ENCODE measurements around the gene KAT6B. TPM values are rescaled to one million over a fixed set of nuclear protein-coding genes. Genes with fewer than 3 reads are reported as not detected.

The KAT6B gene
- total and polyA plus RNA-seq, 5 donors: 11.3 to 53.0 (median 46.0) TPM

DNA sequence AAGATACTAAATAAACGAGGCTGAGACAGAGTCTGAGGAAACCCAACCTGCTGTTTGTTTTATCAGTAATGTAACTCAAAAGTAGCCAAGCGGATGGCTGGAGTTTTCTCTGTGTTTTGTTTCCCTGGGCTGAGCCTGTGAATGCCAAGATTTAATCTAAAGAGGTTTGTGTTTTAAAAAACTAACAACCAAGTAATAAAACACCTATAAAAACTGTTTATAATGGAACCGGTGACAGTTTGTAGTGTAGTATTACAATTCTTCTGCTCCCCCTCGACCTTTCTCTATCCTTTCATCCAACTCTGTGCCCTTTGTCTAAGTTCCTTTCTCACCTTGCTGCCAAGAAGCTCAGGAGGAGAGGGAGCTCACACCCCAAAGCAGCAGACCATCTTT is 2.6 kb upstream of the KAT6B start:
- no peaks in the 10 kb centered on the region for H3K9me3 ChIP-seq (ENCODE audit: control insufficient read depth, low read length)
- no peak for DNase-seq
- no peak for ATAC-seq
- H3K27ac ChIP-seq (ENCODE audit: low read length): peak overlapping the region; percentile 20
- H3K4me1 ChIP-seq (ENCODE audit: control insufficient read depth, insufficient read depth, low read length): peaks cover 5% of the 10 kb centered on the region
- intact Hi-C loops (cut with DNase I): loop anchor here in 2 of 4 donors (10.0 kb wide), 2 partner anchors 281 to 411 kb away; partner anchors contain the start of gene COMTD1 (in 1 of the 2)
- H3K4me3 ChIP-seq (ENCODE audit: low read length): no peak overlapping the region
- H3K27me3 ChIP-seq (ENCODE audit: control insufficient read depth, insufficient read depth): no peaks in the 10 kb centered on the region
- WGBS: 36% methylated on average over 4 of the region's 4 CpGs

DNA sequence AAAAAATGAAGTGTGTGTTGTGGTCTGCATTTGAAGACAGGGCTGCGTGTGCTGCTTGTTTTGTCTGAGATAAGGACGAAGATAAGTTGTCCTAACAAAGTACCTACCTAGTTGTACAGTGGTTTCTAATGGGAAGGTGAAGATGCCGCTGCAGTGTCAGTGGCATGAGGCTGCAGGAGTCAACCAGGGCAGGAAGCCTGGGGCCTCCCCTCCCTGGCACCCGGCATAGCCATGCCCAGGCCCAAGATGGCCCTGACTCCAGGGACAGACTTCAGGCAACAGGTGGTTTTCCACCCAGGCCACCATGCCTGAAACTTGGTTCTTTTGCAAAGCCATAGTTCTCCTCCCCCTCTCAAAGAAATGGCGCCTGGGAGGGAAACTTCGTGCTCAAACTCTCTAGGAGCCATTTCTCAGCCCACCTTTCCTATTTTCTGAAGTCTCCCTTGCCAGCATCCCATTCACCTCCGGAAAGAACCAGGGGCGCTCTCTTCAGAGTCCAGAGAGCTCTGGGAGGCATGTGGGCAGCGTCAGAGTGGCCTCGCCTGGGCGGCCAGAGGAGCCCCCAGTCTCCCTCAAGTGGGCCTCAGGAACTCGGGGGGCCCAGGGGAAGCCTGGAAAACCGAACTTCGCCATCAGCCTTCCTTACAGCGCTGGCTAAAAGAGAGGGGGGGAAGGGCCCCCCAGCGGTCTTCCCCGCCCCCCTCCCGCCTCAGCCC is 2.1 kb upstream of the KAT6B start:
- DNase-seq (peak in 1 of 3 donors; percentile 53), ATAC-seq (no peak)
- 34% methylated on average over 18 of the region's 18 CpGs for WGBS
- intact Hi-C loops (cut with DNase I): loop anchor here in 2 of 4 donors (10.0 kb wide), 2 partner anchors 280 to 410 kb away; partner anchors contain the start of gene COMTD1 (in 1 of the 2)
- Histone ChIP-seq H3K27ac (ENCODE audit: low read length) (peak overlapping the region; percentile 71), H3K4me3 (ENCODE audit: low read length) (peak overlapping the region; percentile 75), H3K27me3 (ENCODE audit: control insufficient read depth, insufficient read depth) (no peaks in the 10 kb centered on the region), H3K4me1 (ENCODE audit: control insufficient read depth, insufficient read depth, low read length) (peaks cover 5% of the 10 kb centered on the region), H3K9me3 (ENCODE audit: control insufficient read depth, low read length) (no peaks in the 10 kb centered on the region)

DNA sequence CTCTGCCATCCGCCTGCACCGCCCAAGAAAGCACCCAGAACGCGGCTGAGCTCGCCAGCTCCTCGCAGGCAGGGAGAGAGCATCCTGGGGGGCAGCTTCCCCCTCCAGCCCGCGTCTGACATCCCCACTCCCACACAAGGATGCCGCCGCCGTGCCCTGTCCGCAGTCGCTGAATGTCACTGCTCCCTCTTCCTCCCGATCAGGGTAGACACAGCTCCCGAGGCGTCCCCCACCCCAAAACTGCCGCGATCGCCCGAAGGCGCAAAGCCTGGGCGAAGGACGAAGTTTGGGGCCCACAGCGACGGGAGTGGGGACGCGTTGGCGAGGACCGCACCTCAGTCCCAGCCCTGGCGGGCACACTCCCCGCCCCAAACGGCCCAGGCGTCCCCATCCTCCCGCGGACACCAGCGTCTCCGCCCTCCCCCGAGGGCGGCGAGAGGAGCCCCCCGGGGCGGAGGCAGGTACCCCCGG is 1.5 kb upstream of the KAT6B start:
- DNase-seq (peak; percentile 52 to 82 (median 79)), ATAC-seq (no peak)
- peak overlapping the region; percentile 75 for H3K4me3 ChIP-seq (ENCODE audit: low read length)
- peaks cover 5% of the 10 kb centered on the region for H3K4me1 ChIP-seq (ENCODE audit: control insufficient read depth, insufficient read depth, low read length)
- H3K27ac ChIP-seq (ENCODE audit: low read length): peak overlapping the region; percentile 71
- H3K27me3 ChIP-seq (ENCODE audit: control insufficient read depth, insufficient read depth): no peaks in the 10 kb centered on the region
- WGBS: under 1% methylated on average over 43 of the region's 43 CpGs
- intact Hi-C loops (cut with DNase I): loop anchor here in 3 of 4 donors (5.0 to 10.0 kb wide), 3 partner anchors 238 to 410 kb away; partner anchors contain the start of gene COMTD1 (in 1 of the 3)
- no peaks in the 10 kb centered on the region for H3K9me3 ChIP-seq (ENCODE audit: control insufficient read depth, low read length)

DNA sequence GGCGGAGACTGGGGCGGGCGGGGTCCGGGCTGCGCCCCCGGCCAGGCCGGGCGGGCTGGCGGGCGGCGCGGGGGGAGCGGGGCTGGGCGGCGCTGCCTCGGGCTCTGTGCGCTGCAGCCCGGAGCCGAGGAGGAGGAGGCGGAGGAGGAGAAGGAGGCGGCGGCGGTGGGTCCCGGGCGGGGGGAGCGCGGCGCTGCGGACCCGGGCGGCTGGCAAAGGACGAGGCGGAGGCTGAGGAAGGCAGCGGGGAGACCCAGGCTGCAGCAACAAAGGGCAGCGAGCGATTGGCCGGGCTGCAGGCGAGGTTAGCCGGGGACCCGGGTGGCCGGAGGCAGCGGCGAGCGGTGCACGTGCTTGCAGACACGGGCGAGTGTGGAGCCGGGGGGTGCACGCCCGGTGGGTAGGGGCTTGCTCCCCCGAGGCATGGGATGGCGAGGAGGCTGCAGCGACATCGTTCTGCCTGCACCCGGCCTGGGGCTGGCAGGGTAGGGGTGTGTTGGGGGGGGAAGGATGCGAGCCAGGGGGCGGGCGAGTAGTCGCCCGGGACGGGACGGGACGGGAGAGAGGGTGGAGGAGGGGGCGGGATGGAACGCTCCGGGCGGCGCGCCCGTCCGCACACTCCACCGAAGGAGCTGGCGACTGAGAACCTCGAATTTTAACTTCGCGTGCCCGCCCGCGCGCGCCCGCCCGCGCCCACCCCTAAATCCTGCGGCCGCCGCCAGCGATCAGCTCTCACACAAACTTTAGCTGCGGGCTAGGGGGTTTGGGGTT is 844 bp upstream of the KAT6B start:
- no peaks in the 10 kb centered on the region for H3K27me3 ChIP-seq (ENCODE audit: control insufficient read depth, insufficient read depth)
- peaks cover 5% of the 10 kb centered on the region for H3K4me1 ChIP-seq (ENCODE audit: control insufficient read depth, insufficient read depth, low read length)
- peak; percentile 43 to 46 for ATAC-seq
- peak overlapping the region; percentile 71 for H3K27ac ChIP-seq (ENCODE audit: low read length)
- no peaks in the 10 kb centered on the region for H3K9me3 ChIP-seq (ENCODE audit: control insufficient read depth, low read length)
- WGBS: under 1% methylated on average over 89 of the region's 89 CpGs
- intact Hi-C loops (cut with DNase I): loop anchor here in 3 of 4 donors (5.0 to 10.0 kb wide), 3 partner anchors 238 to 409 kb away; partner anchors contain the start of gene COMTD1 (in 1 of the 3)
- peak in 1 of 3 donors; percentile 82 for DNase-seq
- peak overlapping the region; percentile 75 for H3K4me3 ChIP-seq (ENCODE audit: low read length)

DNA sequence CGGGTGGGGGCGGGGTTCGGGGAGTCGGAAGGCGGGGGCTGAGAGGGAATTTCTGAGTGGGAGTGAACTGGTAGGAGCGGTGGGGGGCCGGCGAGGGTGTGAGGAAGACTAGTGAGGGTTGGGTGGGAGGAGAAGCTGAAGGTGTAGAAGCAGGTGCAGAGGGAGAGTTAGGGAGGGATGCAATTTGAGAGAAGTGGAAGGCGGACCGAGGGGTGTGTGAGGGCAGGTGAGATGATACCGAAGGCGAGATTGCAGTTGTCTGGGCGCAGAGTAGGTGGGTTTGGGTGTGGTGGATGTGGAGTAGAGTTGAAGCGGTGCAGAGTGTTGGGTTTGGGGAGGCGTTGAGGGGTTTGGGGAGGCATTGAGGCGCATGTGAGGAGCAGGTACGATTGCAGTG is 643 bp downstream of the KAT6B start:
- Histone ChIP-seq H3K4me1 (ENCODE audit: control insufficient read depth, insufficient read depth, low read length) (peaks cover 5% of the 10 kb centered on the region), H3K27me3 (ENCODE audit: control insufficient read depth, insufficient read depth) (no peaks in the 10 kb centered on the region), H3K4me3 (ENCODE audit: low read length) (peak overlapping the region; percentile 75), H3K27ac (ENCODE audit: low read length) (peak overlapping the region; percentile 88), H3K9me3 (ENCODE audit: control insufficient read depth, low read length) (no peaks in the 10 kb centered on the region)
- DNase-seq: no peak
- WGBS: 8% methylated on average over 17 of the region's 17 CpGs
- intact Hi-C loops (cut with DNase I): loop anchor here in 3 of 4 donors (5.0 to 10.0 kb wide), 3 partner anchors 240 to 408 kb away; partner anchors contain the start of gene COMTD1 (in 1 of the 3)
- ATAC-seq: no peak

DNA sequence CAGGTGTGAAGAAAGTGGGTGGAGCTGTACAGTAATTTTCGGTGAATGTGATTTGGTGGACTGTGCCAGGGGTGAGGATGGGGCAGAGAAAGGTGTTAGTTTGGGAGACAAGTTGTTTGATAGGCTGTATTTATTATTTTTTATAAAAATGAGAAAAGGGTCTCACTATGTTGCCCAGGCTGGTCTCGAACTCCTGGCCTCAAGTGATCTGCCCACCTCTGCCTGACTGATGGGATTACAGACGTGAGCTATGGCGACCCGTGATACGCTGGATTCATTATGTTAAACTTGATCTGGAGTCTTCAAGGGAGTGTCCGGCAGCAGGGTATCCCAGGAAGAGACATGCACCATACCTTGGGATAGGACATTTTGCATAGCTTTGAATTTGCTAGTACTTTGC is 1.3 kb downstream of the KAT6B start:
- Histone ChIP-seq H3K4me1 (ENCODE audit: control insufficient read depth, insufficient read depth, low read length) (peaks cover 5% of the 10 kb centered on the region), H3K27me3 (ENCODE audit: control insufficient read depth, insufficient read depth) (no peaks in the 10 kb centered on the region), H3K27ac (ENCODE audit: low read length) (peak overlapping the region; percentile 88), H3K9me3 (ENCODE audit: control insufficient read depth, low read length) (no peaks in the 10 kb centered on the region), H3K4me3 (ENCODE audit: low read length) (peak overlapping the region; percentile 75)
- no peak for ATAC-seq
- WGBS: 87% methylated on average over 7 of the region's 7 CpGs
- DNase-seq: no peak
- intact Hi-C loops (cut with DNase I): loop anchor here in 3 of 4 donors (5.0 to 10.0 kb wide), 3 partner anchors 240 to 407 kb away; partner anchors contain the start of gene COMTD1 (in 1 of the 3)

DNA sequence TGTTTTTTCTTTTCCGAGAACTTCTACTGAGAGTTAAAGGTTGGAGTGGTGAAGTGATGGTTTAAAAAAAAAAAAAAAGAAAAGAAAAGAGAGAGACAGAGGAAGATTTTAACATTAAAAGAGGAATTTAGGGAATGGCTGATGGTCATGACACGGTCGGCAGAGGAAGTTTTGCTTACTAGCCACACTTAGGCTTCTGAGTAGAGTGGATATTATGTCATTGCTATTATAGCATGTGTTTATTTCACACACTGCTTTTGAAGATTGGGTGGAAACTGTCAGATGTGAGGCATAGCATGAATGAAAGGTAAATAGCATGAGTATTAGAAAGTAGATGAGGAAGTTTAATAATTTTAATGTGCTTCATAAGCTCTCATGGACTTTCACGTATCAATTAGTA is 2.5 kb downstream of the KAT6B start:
- 65% methylated on average over 4 of the region's 4 CpGs for WGBS
- H3K4me1 ChIP-seq (ENCODE audit: control insufficient read depth, insufficient read depth, low read length): peaks cover 5% of the 10 kb centered on the region
- H3K4me3 ChIP-seq (ENCODE audit: low read length): no peak overlapping the region
- H3K9me3 ChIP-seq (ENCODE audit: control insufficient read depth, low read length): no peaks in the 10 kb centered on the region
- ATAC-seq: no peak
- no peaks in the 10 kb centered on the region for H3K27me3 ChIP-seq (ENCODE audit: control insufficient read depth, insufficient read depth)
- H3K27ac ChIP-seq (ENCODE audit: low read length): no peak overlapping the region
- intact Hi-C loops (cut with DNase I): loop anchor here in 3 of 4 donors (5.0 to 10.0 kb wide), 3 partner anchors 242 to 406 kb away; partner anchors contain the start of gene COMTD1 (in 1 of the 3)
- DNase-seq: no peak

DNA sequence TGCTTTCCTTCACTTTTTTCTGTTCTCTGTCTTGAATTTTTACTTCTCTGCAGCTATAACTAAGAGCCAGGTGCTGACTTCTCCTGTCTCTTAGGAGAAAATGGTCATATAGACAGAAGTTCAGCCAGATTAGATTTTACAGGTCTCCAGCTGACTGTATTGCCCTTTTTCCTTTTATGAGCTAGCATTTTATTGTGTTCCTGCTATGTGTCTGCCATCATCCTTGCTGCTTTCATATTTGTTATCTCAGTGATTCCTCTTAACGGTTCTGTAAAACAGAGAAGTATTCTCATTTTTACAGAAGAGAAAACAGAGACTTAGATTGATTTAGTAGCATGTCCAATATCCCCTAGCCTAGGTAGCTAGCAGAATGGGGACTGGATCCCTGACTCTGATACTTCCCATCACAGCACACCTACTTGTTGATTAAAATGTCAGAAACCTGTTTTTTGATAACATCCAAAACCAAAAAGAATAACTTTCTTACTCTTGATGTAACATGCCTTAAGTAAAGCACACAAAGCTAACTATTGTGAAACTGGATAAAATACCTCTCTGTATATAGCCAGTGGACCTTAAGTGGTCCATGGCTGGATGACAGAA is 5.2 kb downstream of the KAT6B start:
- Histone ChIP-seq H3K27me3 (ENCODE audit: control insufficient read depth, insufficient read depth) (no peaks in the 10 kb centered on the region), H3K4me1 (ENCODE audit: control insufficient read depth, insufficient read depth, low read length) (peaks cover 4% of the 10 kb centered on the region), H3K9me3 (ENCODE audit: control insufficient read depth, low read length) (no peaks in the 10 kb centered on the region), H3K4me3 (ENCODE audit: low read length) (no peak overlapping the region), H3K27ac (ENCODE audit: low read length) (no peak overlapping the region)
- intact Hi-C loops (cut with DNase I): no loop called here
- ATAC-seq (no peak), DNase-seq (no peak)
- WGBS: 18% methylated on average over 1 of the region's 1 CpG

DNA sequence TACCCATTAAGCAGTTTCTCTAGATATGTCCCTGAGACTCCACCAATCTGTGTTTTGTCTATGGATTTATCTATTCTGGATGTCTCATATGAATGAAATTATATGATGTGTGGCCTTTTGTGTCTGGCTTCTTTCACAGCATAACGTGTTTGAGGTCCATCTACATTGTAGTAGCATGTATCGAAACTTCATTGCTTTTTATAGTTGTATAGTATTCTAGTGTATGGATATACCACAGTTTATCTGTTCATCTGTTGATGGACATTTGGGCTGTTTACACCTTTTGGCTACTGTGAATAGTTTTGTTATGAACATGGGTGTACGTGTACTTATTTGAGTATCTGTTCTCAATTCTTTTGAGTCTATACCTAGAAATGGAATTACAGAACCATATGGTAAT is 9.6 kb downstream of the KAT6B start:
- peaks cover 3% of the 10 kb centered on the region for H3K4me1 ChIP-seq (ENCODE audit: control insufficient read depth, insufficient read depth, low read length)

DNA sequence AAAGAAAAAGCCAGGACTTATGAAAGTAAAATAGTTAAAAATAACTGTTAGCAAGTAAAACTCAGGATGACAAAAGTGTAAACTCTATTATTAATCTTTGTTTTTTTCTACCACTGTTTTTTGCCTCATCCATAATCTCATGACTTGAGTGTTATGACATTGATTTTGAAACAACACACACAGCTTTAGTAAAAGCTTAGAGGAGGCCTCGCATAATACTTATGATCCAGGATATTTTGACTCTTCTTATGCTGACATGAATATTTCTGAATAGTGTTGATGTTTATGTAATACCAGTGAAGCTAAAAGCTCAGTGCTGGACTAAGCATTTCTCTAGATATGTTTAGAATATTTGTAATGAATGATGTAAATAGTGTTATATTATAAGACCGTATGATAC is 10.5 kb downstream of the KAT6B start:
- intact Hi-C loops (cut with DNase I): no loop called here
- no peak for DNase-seq
- no peak overlapping the region for H3K4me3 ChIP-seq (ENCODE audit: low read length)
- ATAC-seq: no peak
- H3K9me3 ChIP-seq (ENCODE audit: control insufficient read depth, low read length): no peaks in the 10 kb centered on the region
- no peak overlapping the region for H3K27ac ChIP-seq (ENCODE audit: low read length)
- WGBS: 55% methylated on average over 2 of the region's 2 CpGs
- peaks cover 7% of the 10 kb centered on the region for H3K4me1 ChIP-seq (ENCODE audit: control insufficient read depth, insufficient read depth, low read length)
- H3K27me3 ChIP-seq (ENCODE audit: control insufficient read depth, insufficient read depth): no peaks in the 10 kb centered on the region

More for the DNA sequence above, 9.6 kb downstream of the KAT6B start:
- intact Hi-C loops (cut with DNase I): no loop called here
- H3K27ac ChIP-seq (ENCODE audit: low read length): no peak overlapping the region
- no peaks in the 10 kb centered on the region for H3K27me3 ChIP-seq (ENCODE audit: control insufficient read depth, insufficient read depth)
- no peak for DNase-seq
- no peak overlapping the region for H3K4me3 ChIP-seq (ENCODE audit: low read length)
- 98% methylated on average over 3 of the region's 3 CpGs for WGBS
- no peak for ATAC-seq
- H3K9me3 ChIP-seq (ENCODE audit: control insufficient read depth, low read length): no peaks in the 10 kb centered on the region

Data from right cardiac atrium (tissue), 5 donors.